GM06990 (cell line): ENCODE measurements around the gene CAPN10.

Experiments
- DNase-seq: peaks from one replicate; pipeline ENCODE4 v3.0.0-alpha.2; 2011; ENCODE audit not compliant: insufficient read length; ENCODE audit errors: extremely low read depth
- H3K27me3 ChIP-seq: replicated peaks from 2 replicates; pipeline ENCODE4 v1.6.0; 2011; ENCODE audit warnings: low read length; ENCODE audit not compliant: control insufficient read depth, insufficient read depth
- H3K36me3 ChIP-seq: 2 replicates; pipeline ENCODE4 v1.5.1; 2011; ENCODE audit warnings: low read length; ENCODE audit not compliant: control insufficient read depth, insufficient read depth
- H3K4me3 ChIP-seq: replicated peaks from 2 replicates; pipeline ENCODE4 v1.5.1; 2011; ENCODE audit warnings: low read depth, mild to moderate bottlenecking, control low read depth, low read length
- CTCF ChIP-seq: IDR thresholded peaks from 2 replicates; pipeline ENCODE4 v1.5.1; 2011; ENCODE audit warnings: low read length, control low read depth, mild to moderate bottlenecking, inconsistent platforms; ENCODE audit not compliant: insufficient read depth, poor library complexity, severe bottlenecking

CAPN10 gene

GRCh38 chr2:240596491-240596931, 10.0 kb downstream of the CAPN10 start:
- no peak for DNase-seq
- no peak for TF ChIP-seq CTCF
- Histone ChIP-seq H3K4me3 (no peak overlapping the region), H3K36me3 (peaks cover 41% of the 10 kb centered on the region), H3K27me3 (no peaks in the 10 kb centered on the region)

GRCh38 chr2:240597054-240597418, 10.5 kb downstream of the CAPN10 start:
- Histone ChIP-seq H3K27me3 (no peaks in the 10 kb centered on the region), H3K36me3 (peaks cover 38% of the 10 kb centered on the region), H3K4me3 (no peak overlapping the region)
- no peak for TF ChIP-seq CTCF
- no peak for DNase-seq

GRCh38 chr2:240597419-240598181, 11.1 kb downstream of the CAPN10 start:
- no peak for TF ChIP-seq CTCF
- H3K4me3 ChIP-seq: no peak overlapping the region
- DNase-seq: no peak
- peaks cover 35% of the 10 kb centered on the region for H3K36me3 ChIP-seq
- no peaks in the 10 kb centered on the region for H3K27me3 ChIP-seq

- TF ChIP-seq CTCF: no peak
- Histone ChIP-seq H3K36me3 (peaks cover 30% of the 10 kb centered on the region), H3K27me3 (no peaks in the 10 kb centered on the region), H3K4me3 (no peak overlapping the region)
- no peak for DNase-seq
Observed at GRCh38 chr2:240598311-240598911, 11.9 kb downstream of the CAPN10 start.

GRCh38 chr2:240599141-240599583, 12.6 kb downstream of the CAPN10 start:
- H3K4me3 ChIP-seq: no peak overlapping the region
- peaks cover 23% of the 10 kb centered on the region for H3K36me3 ChIP-seq
- TF ChIP-seq CTCF: no peak
- DNase-seq: no peak
- H3K27me3 ChIP-seq: no peaks in the 10 kb centered on the region
